BE2C (cell line): Measurements from ENCODE around the gene ZNF263. TPM values are rescaled to one million over a fixed set of nuclear protein-coding genes. Genes with fewer than 3 reads are reported as not detected.

Source experiments
- DNase-seq: peaks from one replicate; pipeline ENCODE4 v3.0.0-alpha.2; 2020
- H3K27me3 ChIP-seq: fragments of 250-450 bp; sonication (Bioruptor Pico); 2 replicates; pipeline ENCODE4 v1.5.1; 2020; ENCODE audit warnings: mild to moderate bottlenecking
- H3K36me3 ChIP-seq: fragments of 250-450 bp; sonication (Bioruptor Pico); 2 replicates; pipeline ENCODE4 v1.5.1; 2020; ENCODE audit warnings: mild to moderate bottlenecking
- H3K4me1 ChIP-seq: fragments of 250-450 bp; sonication (Bioruptor Pico); 2 replicates; pipeline ENCODE4 v1.5.1; 2020
- H3K4me3 ChIP-seq: 2 replicates; pipeline ENCODE4 v1.5.1; 2011; ENCODE audit warnings: low read depth, low read length
- H3K9me3 ChIP-seq: fragments of 250-450 bp; sonication (Bioruptor Pico); 2 replicates; pipeline ENCODE4 v1.5.1; 2020
- polyA plus RNA-seq: library from polyadenylated mRNA; unstranded; fragments of >200 nt; gene quantifications from one replicate; pipeline ENCODE4 v1.2.1, GENCODE V29; 2012; ENCODE audit warnings: low read depth, missing spikeins; ENCODE audit not compliant: insufficient read length, insufficient read depth
- TF ChIP-seq, protein P1 (sequence below): IDR thresholded peaks from 2 replicates; pipeline ENCODE4 v1.5.1; 2012; ENCODE audit warnings: mild to moderate bottlenecking, low read depth, low read length

Gene ZNF263
- 123 TPM for polyA plus RNA-seq

GRCh38 chr16:3282730-3283542 lies at the start of gene ZNF263:
ZNF263 (plus strand) TSS chr16:3283491; CDS start chr16:3283819, 328 bp downstream.
- peak within 1 kb of the TSS; percentile 99 for H3K4me3 ChIP-seq
- peak; percentile 97 for DNase-seq

GRCh38 chr16:3234543-3234856 lies 48.8 kb upstream of the ZNF263 start:
- no peak for DNase-seq
- Histone ChIP-seq H3K27me3 (peaks cover 13% of the 10 kb centered on the region), H3K4me3 (peak overlapping the region; percentile 96), H3K36me3 (peaks cover 30% of the 10 kb centered on the region), H3K9me3 (no peaks in the 10 kb centered on the region), H3K4me1 (no peaks in the 10 kb centered on the region)
- TF ChIP-seq, protein P1, sequence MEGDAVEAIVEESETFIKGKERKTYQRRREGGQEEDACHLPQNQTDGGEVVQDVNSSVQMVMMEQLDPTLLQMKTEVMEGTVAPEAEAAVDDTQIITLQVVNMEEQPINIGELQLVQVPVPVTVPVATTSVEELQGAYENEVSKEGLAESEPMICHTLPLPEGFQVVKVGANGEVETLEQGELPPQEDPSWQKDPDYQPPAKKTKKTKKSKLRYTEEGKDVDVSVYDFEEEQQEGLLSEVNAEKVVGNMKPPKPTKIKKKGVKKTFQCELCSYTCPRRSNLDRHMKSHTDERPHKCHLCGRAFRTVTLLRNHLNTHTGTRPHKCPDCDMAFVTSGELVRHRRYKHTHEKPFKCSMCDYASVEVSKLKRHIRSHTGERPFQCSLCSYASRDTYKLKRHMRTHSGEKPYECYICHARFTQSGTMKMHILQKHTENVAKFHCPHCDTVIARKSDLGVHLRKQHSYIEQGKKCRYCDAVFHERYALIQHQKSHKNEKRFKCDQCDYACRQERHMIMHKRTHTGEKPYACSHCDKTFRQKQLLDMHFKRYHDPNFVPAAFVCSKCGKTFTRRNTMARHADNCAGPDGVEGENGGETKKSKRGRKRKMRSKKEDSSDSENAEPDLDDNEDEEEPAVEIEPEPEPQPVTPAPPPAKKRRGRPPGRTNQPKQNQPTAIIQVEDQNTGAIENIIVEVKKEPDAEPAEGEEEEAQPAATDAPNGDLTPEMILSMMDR = no peak

More at GRCh38 chr16:3282730-3283542, at the start of gene ZNF263:
- Histone ChIP-seq H3K9me3 (no peaks in the 10 kb centered on the region), H3K27me3 (peaks cover 3% of the 10 kb centered on the region), H3K4me1 (no peaks in the 10 kb centered on the region), H3K36me3 (peaks cover 28% of the 10 kb centered on the region)
- TF ChIP-seq, protein P1 = no peak

GRCh38 chr16:3234857-3235561 lies 48.3 kb upstream of the ZNF263 start, which contains the start of gene ZNF200:
ZNF200 (minus strand) TSS chr16:3235158; CDS start chr16:3233755, 1,403 bp downstream.
- Histone ChIP-seq H3K4me3 (peak within 1 kb of the TSS; percentile 96), H3K9me3 (no peaks in the 10 kb centered on the region), H3K27me3 (peaks cover 18% of the 10 kb centered on the region), H3K4me1 (no peaks in the 10 kb centered on the region), H3K36me3 (peaks cover 25% of the 10 kb centered on the region)
- DNase-seq = peak; percentile 95
- TF ChIP-seq, protein P1 = no peak

GRCh38 chr16:3235856-3236669 lies 47.2 kb upstream of the ZNF263 start:
- Histone ChIP-seq H3K27me3 (peaks cover 29% of the 10 kb centered on the region), H3K36me3 (peaks cover 17% of the 10 kb centered on the region), H3K9me3 (no peaks in the 10 kb centered on the region), H3K4me1 (no peaks in the 10 kb centered on the region), H3K4me3 (no peak overlapping the region)
- DNase-seq = peak; percentile 60
- TF ChIP-seq, protein P1 = no peak

- Histone ChIP-seq H3K4me1 (no peaks in the 10 kb centered on the region), H3K4me3 (no peak overlapping the region), H3K27me3 (peaks cover 71% of the 10 kb centered on the region), H3K36me3 (no peaks in the 10 kb centered on the region), H3K9me3 (no peaks in the 10 kb centered on the region; the same call in 1 of the 2 replicates)
- TF ChIP-seq, protein P1 = no peak
- no peak for DNase-seq
These were observed 41.5 kb upstream of the ZNF263 start for GRCh38 chr16:3241761-3242160.
